Spleen (tissue), 13 donors: ENCODE data around the gene NUAK2. TPM values are rescaled to one million over a fixed set of nuclear protein-coding genes. Genes with fewer than 3 reads are reported as not detected.
A peak's percentile ranks its signal among the peaks of the same experiment; 100 is the strongest.

Experiments used
- DNase-seq: peaks from one replicate; pipeline ENCODE4 v3.0.0-alpha.2; 2020
- H3K27ac ChIP-seq, 8 donors: fragments of 200-600 bp; sonication (generic) in 7 of 8; 1 replicate in 4 of 8; 2 replicates in 4 of 8; pipeline versions ENCODE4 v1.5.0 to v1.8.0; 2016 to 2021; ENCODE audit warnings: inconsistent platforms in 4 of 8, mild to moderate bottlenecking in 4 of 8, moderate library complexity in 1 of 8
- H3K27me3 ChIP-seq, 7 donors: fragments of 200-600 bp; sonication (generic) in 6 of 7; replicated peaks in 1 of 7; 1 replicate in 4 of 7; 2 replicates in 3 of 7; pipeline versions ENCODE4 v1.5.0 to v1.8.0; 2016 to 2021; ENCODE audit warnings: inconsistent platforms in 3 of 7, mild to moderate bottlenecking in 1 of 7
- H3K36me3 ChIP-seq, 6 donors: fragments of 200-600 bp; sonication (generic) in 5 of 6; 1 replicate in 4 of 6; 2 replicates in 2 of 6; pipeline versions ENCODE4 v1.5.0 to v1.8.0; 2016 to 2021; ENCODE audit warnings: inconsistent platforms in 2 of 6
- H3K4me1 ChIP-seq, 6 donors: fragments of 200-600 bp; sonication (generic) in 5 of 6; 1 replicate in 3 of 6; 2 replicates in 3 of 6; pipeline versions ENCODE4 v1.5.0 to v1.8.0; 2016 to 2021; ENCODE audit warnings: inconsistent platforms in 3 of 6
- H3K4me3 ChIP-seq, 8 donors: fragments of 200-600 bp; sonication (generic) in 7 of 8; 1 replicate in 4 of 8; 2 replicates in 4 of 8; pipeline versions ENCODE4 v1.5.0 to v1.8.0; 2016 to 2021; ENCODE audit warnings: inconsistent platforms in 4 of 8, mild to moderate bottlenecking in 4 of 8, moderate library complexity in 2 of 8
- H3K9me3 ChIP-seq, 8 donors: fragments of 200-600 bp; sonication (generic) in 7 of 8; 1 replicate in 4 of 8; 2 replicates in 4 of 8; pipeline versions ENCODE4 v1.5.0 to v1.8.0; 2016 to 2021; ENCODE audit warnings: inconsistent platforms in 4 of 8
- POLR2A ChIP-seq, 3 donors: fragments of 450-650 bp; IDR thresholded peaks; one replicate each; pipeline ENCODE4 v1.5.1; 2017; ENCODE audit warnings: antibody characterized with exemption in 3 of 3, mild to moderate bottlenecking in 1 of 3
- POLR2AphosphoS5 ChIP-seq, 3 donors: sonication (generic); formaldehyde crosslinking; IDR thresholded peaks; one replicate each; pipeline ENCODE4 v1.5.1; 2017; ENCODE audit warnings: antibody characterized with exemption in 3 of 3
- WGBS, 5 donors: extraction: QIAGEN DNeasy Blood & Tissue Kit in 3 of 5; methylation state at CpG; one replicate each; pipeline versions ENCODE4 v1.1.5 to v1.1.7; 2013 to 2018; 5-methylcytosine and 5-hydroxymethylcytosine counted together
- intact Hi-C: fragments of 100-400 bp; cut with DNase I; formaldehyde crosslinking; loops from one replicate; pipeline ENCODE4 v1.15.0; 2023; ENCODE audit warnings: low total_unique reads
- long read RNA-seq, 2 donors: transcript quantifications; one replicate each; lab custom pipeline, GENCODE V29; 2026
- polyA plus RNA-seq, 3 donors: library from polyadenylated mRNA; stranded (reverse); fragments of 200-250 nt; gene quantifications; one replicate each; pipeline ENCODE4 v1.2.1, GENCODE V29; 2013
- total RNA-seq, 7 donors: library from RNA; depleted of rRNA in 3 of 7; stranded (reverse); fragments of >200 nt in 3 of 7; fragmentation: NEBNext Ultra II Directional in 4 of 7; extraction: Animal tissue kit (Norgen Biotek cat#: 25700) in 4 of 7; gene quantifications; one replicate each; pipeline versions ENCODE4 v1.1.0 to v1.2.1, GENCODE V29; 2016 to 2021
- TF ChIP-seq, protein P1 (sequence below), 11 experiments: fragments of 200-600 bp in 7 of 11; fragments of 450-650 bp in 4 of 11; sonication (generic) in 4 of 11; IDR thresholded peaks in 8 of 11; conservative IDR thresholded peaks in 3 of 11; 1 replicate in 7 of 11; 2 replicates in 4 of 11; pipeline versions ENCODE4 v1.4.0 to v1.8.0; 2016 to 2021; ENCODE audit warnings: antibody characterized with exemption in 11 of 11, inconsistent platforms in 4 of 11, mild to moderate bottlenecking in 1 of 11
- donor health status: healthy with polysubstance abuse.
- donor health status: DM: no; HTN: no; CAD: no; lungs with moderate emphysema.
- donor health status: DM: no; HTN: no; CAD: no.
- donor health status: Bipolar disorder and iron deficiency.
- donor health status: healthy.
- donor health status: DM: no; HTN: no; CAD: no.
- donor health status: DM: yes; HTN: yes; CAD: no.

NUAK2 gene
- 10 to 100 TPM in 6 of 7 donors, 1 to 10 TPM in 1; 9.3 to 32.7 (median 20.0) TPM for total RNA-seq
- polyA plus RNA-seq: 1 to 10 TPM; 5.7 to 6.6 (median 5.8) TPM
- long read RNA-seq, donor 1, partial matches to known transcripts: 0 of 1 reads
- long read RNA-seq, donor 1, other reads (novel, unspliced or antisense): 0 of 1 reads
- long read RNA-seq, donor 2: 0 reads

DNA sequence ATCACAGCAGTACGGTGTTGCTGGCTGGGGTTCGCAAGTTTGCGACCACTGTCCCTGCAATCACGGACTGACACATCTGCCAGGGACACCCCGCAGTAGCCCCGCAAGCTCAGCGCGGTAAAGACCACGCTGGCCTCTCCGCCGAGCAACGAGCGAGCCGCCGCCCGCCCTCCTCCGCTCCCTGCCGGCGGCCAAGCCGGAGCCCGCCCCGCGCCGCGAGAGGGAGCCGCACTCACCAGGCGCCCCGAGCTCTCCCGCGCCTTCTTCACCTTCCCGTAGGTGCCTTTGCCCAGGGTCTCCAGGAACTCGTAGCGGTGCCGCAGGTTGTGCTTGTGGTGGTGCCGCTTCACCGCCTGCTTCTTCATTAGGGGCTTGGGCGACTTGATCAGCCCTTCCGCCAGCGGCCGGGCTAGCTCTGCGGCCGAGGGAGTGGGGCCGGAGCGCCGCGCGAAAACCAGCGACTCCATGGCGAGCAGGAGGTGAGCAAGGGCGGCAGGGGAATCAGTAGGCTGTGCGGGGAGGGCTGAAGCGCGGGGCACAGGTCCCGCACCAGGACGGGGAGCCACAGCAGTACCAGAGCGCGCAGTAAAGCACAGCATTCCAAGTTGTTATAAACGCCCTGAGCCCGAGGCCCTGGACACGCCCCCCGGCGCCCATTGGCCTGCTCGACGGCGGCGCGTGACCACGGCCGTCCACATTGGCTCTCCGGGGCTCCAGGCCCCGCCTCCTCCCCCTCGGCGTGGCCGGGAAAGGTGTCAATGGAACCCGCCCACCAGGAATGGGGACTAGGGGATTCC, at the start of gene NUAK2:
Gene NUAK2, minus strand, starts transcription at position 584 of the 797 bp plus-strand sequence. Its CDS starts 117 bp downstream, at position 467.
- H3K4me3 ChIP-seq: peak within 1 kb of the TSS; percentile 64 to 95 (median 87)
- peak; percentile 98 for DNase-seq
- H3K9me3 ChIP-seq: no peaks in the 10 kb centered on the region
- peak within 1 kb of the TSS; percentile 89 to 97 (median 95) for H3K27ac ChIP-seq
- H3K4me1 ChIP-seq: peaks cover 41 to 84% (median 66%) of the 10 kb centered on the region in 6 donors
- peaks cover 0 to 6% (median 0%) of the 10 kb centered on the region in 6 donors for H3K36me3 ChIP-seq
- peaks cover 0 to 5% (median 0%) of the 10 kb centered on the region in 7 donors for H3K27me3 ChIP-seq
- WGBS, 5 donors: 0 to 1% (median 0%) methylated on average over 36 to 75 of the region's 75 CpGs
- intact Hi-C loops: no loop called here
- TF ChIP-seq, protein P1, sequence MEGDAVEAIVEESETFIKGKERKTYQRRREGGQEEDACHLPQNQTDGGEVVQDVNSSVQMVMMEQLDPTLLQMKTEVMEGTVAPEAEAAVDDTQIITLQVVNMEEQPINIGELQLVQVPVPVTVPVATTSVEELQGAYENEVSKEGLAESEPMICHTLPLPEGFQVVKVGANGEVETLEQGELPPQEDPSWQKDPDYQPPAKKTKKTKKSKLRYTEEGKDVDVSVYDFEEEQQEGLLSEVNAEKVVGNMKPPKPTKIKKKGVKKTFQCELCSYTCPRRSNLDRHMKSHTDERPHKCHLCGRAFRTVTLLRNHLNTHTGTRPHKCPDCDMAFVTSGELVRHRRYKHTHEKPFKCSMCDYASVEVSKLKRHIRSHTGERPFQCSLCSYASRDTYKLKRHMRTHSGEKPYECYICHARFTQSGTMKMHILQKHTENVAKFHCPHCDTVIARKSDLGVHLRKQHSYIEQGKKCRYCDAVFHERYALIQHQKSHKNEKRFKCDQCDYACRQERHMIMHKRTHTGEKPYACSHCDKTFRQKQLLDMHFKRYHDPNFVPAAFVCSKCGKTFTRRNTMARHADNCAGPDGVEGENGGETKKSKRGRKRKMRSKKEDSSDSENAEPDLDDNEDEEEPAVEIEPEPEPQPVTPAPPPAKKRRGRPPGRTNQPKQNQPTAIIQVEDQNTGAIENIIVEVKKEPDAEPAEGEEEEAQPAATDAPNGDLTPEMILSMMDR (IDR thresholded peaks at IDR 0.05 in 8 of 11, conservative IDR thresholded peaks at IDR 0.05 in 3 of 11): peak in 8 of 11 experiments; percentile 7 to 53 (median 39)
- TF ChIP-seq POLR2AphosphoS5 (IDR thresholded peaks at IDR 0.05): peak; percentile 93 to 97 (median 96)
- peak in 2 of 3 donors; percentile 67 to 85 for TF ChIP-seq POLR2A (IDR thresholded peaks at IDR 0.05)

DNA sequence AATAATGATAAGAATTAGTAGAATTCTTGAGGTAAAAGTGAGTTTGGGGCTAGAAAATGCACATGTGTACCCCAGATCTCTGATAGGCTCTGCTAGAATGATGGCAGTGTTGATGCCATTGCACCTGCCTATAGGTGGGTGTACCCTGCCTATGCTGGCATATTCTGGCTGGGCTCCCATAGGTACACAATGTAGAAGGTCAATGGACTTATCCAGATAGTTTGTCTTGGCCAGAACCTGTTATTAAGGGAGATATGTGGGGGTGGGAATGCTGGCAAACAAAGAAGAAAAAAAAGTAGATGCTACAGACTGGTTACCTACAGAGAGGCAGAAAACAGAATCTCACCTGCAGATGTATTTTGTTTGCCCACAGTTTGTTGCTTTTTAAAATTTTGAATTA, 49.2 kb upstream of the NUAK2 start:
- Histone ChIP-seq H3K36me3 (no peaks in the 10 kb centered on the region), H3K4me1 (peaks cover 0 to 12% (median 0%) of the 10 kb centered on the region in 6 donors), H3K9me3 (no peaks in the 10 kb centered on the region)

DNA sequence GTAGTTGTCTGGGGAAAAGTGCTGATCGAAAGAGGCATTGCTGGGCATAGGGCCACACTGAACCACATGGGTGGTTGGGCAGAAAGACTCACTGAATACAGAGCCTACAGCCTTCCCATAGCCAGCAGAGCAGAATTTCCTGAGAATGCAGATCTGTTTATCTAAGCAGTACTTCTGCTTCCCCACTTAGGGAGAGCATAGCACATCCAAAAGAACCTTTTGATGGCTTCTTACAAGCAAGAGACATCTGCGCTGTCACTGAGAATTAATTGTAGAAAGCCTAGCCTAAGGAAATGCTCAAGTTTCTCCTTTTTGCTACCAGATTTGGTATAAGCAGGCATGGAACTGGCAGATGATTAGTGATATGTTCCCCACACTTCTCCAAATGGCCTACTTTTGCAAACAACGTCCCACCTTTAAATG, 48.2 kb upstream of the NUAK2 start:
- peaks cover 0 to 6% (median 0%) of the 10 kb centered on the region in 7 donors for H3K27me3 ChIP-seq
- DNase-seq: no peak
- H3K4me3 ChIP-seq: no peak overlapping the region
- H3K4me1 ChIP-seq: peaks cover 0 to 12% (median 0%) of the 10 kb centered on the region in 6 donors
- no peaks in the 10 kb centered on the region for H3K9me3 ChIP-seq
- intact Hi-C loops: no loop called here
- WGBS, 5 donors: 23 to 48% (median 37%) methylated on average over 3 of the region's 3 CpGs
- no peak overlapping the region for H3K27ac ChIP-seq
- TF ChIP-seq POLR2AphosphoS5 (IDR thresholded peaks at IDR 0.05) (no peak), POLR2A (IDR thresholded peaks at IDR 0.05) (no peak)
- TF ChIP-seq, protein P1 (IDR thresholded peaks at IDR 0.05 in 8 of 11, conservative IDR thresholded peaks at IDR 0.05 in 3 of 11): no peak
- H3K36me3 ChIP-seq: no peaks in the 10 kb centered on the region

More for the DNA sequence above, 49.2 kb upstream of the NUAK2 start:
- H3K4me3 ChIP-seq: no peak overlapping the region
- TF ChIP-seq POLR2AphosphoS5 (IDR thresholded peaks at IDR 0.05) (no peak), POLR2A (IDR thresholded peaks at IDR 0.05) (no peak)
- TF ChIP-seq, protein P1 (IDR thresholded peaks at IDR 0.05 in 8 of 11, conservative IDR thresholded peaks at IDR 0.05 in 3 of 11): no peak
- intact Hi-C loops: no loop called here
- no peak for DNase-seq
- peaks cover 0 to 11% (median 0%) of the 10 kb centered on the region in 7 donors for H3K27me3 ChIP-seq
- H3K27ac ChIP-seq: no peak overlapping the region

DNA sequence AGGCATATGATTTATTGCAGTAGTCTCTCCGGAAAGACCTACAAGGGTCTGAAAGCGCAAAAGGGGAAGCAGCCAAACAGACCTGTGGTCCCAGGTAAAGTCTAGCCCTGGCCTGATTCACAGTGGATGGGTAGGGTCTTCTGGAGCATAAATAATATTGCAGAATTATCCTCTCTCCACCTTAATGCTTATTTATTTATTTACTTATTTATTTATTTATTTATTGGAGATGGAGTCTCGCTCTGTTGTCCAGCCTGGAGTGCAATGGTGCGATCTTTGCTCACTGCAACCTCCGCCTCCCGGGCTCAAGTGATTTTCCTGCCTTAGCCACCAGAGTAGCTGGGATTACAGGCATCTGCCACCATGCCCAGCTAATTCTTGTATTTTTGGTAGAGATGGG, 46.9 kb upstream of the NUAK2 start:
- no peak overlapping the region for H3K4me3 ChIP-seq
- intact Hi-C loops: no loop called here
- H3K27ac ChIP-seq: no peak overlapping the region
- H3K27me3 ChIP-seq: no peaks in the 10 kb centered on the region
- no peak for DNase-seq
- no peaks in the 10 kb centered on the region for H3K36me3 ChIP-seq
- H3K4me1 ChIP-seq: peaks cover 0 to 8% (median 0%) of the 10 kb centered on the region in 6 donors
- H3K9me3 ChIP-seq: no peaks in the 10 kb centered on the region
- WGBS, 5 donors: 92 to 96% (median 93%) methylated on average over 6 of the region's 6 CpGs
- TF ChIP-seq POLR2A (IDR thresholded peaks at IDR 0.05) (no peak), POLR2AphosphoS5 (IDR thresholded peaks at IDR 0.05) (no peak)
- TF ChIP-seq, protein P1 (IDR thresholded peaks at IDR 0.05 in 8 of 11, conservative IDR thresholded peaks at IDR 0.05 in 3 of 11): no peak
